ENCODE measurements around the gene GHR. TPM values are rescaled to one million over a fixed set of nuclear protein-coding genes. Genes with fewer than 3 reads are reported as not detected.

GHR gene
- total RNA-seq, 1 experiment from 2014 or later: 2.2 TPM

DNA sequence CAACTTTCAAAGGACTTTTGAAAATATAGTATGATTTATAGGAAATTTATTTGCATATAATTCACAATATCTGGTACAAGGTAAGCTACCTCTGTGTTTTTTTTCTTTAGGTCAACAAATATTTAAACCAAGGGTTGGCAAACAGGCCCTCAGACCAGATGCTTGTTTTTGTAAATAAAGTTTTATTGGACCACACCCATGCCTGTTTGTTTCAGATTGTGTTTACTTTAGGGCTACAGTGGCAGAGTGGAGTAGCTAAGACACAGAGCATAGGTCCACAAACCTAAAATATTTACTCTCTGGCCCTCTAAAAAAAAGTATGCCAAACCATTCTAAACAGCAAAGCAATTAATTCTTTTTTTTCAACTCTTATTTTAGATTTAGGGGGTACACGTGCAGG lies 213.7 kb downstream of the GHR start:
- Histone ChIP-seq H3K9me2 (replicated peaks; ENCODE audit: low read length) (no peaks in the 10 kb centered on the region), H3K4me2 (ENCODE audit: low read length) (no peak overlapping the region), H3K9ac (ENCODE audit: low read length) (no peak overlapping the region), H3K9me3 (ENCODE audit: low read length) (no peaks in the 10 kb centered on the region), H3K27ac (ENCODE audit: low read length) (no peak overlapping the region), H3K36me3 (ENCODE audit: low read depth, low read length) (no peaks in the 10 kb centered on the region), H3K4me3 (ENCODE audit: low read length) (no peak overlapping the region), H4K20me1 (ENCODE audit: low read length) (no peaks in the 10 kb centered on the region), H2AFZ (ENCODE audit: low read length) (no peak overlapping the region), H3K27me3 (ENCODE audit: low read length) (no peaks in the 10 kb centered on the region), H3K4me1 (ENCODE audit: insufficient read depth, low read length) (peaks cover 25% of the 10 kb centered on the region), H3F3A (ENCODE audit: low read length, unreplicated experiment) (peaks cover 7% of the 10 kb centered on the region), H3K79me2 (ENCODE audit: low read length) (no peaks in the 10 kb centered on the region)
- intact Hi-C loops (cut with micrococcal nuclease): loop anchor here (5.0 kb wide), 1 partner anchor 215 kb away; the partner anchor contains the start of gene GHR
- TF ChIP-seq EZH2 (IDR thresholded peaks at IDR 0.05; ENCODE audit: low read length, unreplicated experiment) (no peak), CTCF (conservative IDR thresholded peaks at IDR 0.05; ENCODE audit: low read depth, low read length) (no peak), EZH2phosphoT487 (IDR thresholded peaks at IDR 0.05; ENCODE audit: borderline replicate concordance, low read length) (no peak)
- ChIA-PET POLR2A (ENCODE audit: unreplicated experiment) (no interaction called here), CTCF (interaction anchor here (0.7 to 1.5 kb wide), 2 partner anchors 253 to 409 kb away, joined by 3 to 4 read pairs; no protein-coding TSS in a partner anchor)
- DNase-seq (peak; percentile 21), ATAC-seq (no peak)
- BruUV-seq (replicated peaks): no TSS peak

DNA sequence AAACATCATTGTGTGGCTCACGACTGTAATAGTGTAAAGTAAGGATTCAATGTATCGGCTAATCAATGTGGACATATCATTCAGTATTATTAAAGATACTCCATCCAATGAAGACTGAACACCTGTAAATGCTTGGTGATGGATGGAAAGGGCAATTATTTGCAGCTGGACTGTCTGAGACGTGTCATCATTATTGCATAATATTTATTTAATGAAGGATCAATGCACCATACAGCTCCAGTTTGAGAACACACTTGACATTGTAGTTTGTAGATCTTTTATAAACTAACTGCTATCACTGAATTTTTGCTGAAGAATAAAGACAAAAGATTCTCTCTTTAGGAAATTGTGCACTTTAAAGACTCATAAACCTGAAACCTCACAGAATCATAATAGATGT lies 215.7 kb downstream of the GHR start:
- TF ChIP-seq CTCF (conservative IDR thresholded peaks at IDR 0.05; ENCODE audit: low read depth, low read length) (no peak), EZH2 (IDR thresholded peaks at IDR 0.05; ENCODE audit: low read length, unreplicated experiment) (no peak), EZH2phosphoT487 (IDR thresholded peaks at IDR 0.05; ENCODE audit: borderline replicate concordance, low read length) (no peak)
- no peak for DNase-seq
- H3K9ac ChIP-seq (ENCODE audit: low read length): no peak overlapping the region
- no peak for ATAC-seq
- no peak overlapping the region for H2AFZ ChIP-seq (ENCODE audit: low read length)
- H3K79me2 ChIP-seq (ENCODE audit: low read length): no peaks in the 10 kb centered on the region
- H3K9me3 ChIP-seq (ENCODE audit: low read length): no peaks in the 10 kb centered on the region
- ChIA-PET POLR2A (ENCODE audit: unreplicated experiment) (no interaction called here), CTCF (no interaction called here)
- H3K36me3 ChIP-seq (ENCODE audit: low read depth, low read length): no peaks in the 10 kb centered on the region
- no peak overlapping the region for H3K27ac ChIP-seq (ENCODE audit: low read length)
- no peaks in the 10 kb centered on the region for H3K27me3 ChIP-seq (ENCODE audit: low read length)
- H3K4me1 ChIP-seq (ENCODE audit: insufficient read depth, low read length): peaks cover 30% of the 10 kb centered on the region
- H3K9me2 ChIP-seq (replicated peaks; ENCODE audit: low read length): no peaks in the 10 kb centered on the region
- no peak overlapping the region for H3K4me2 ChIP-seq (ENCODE audit: low read length)
- H4K20me1 ChIP-seq (ENCODE audit: low read length): no peaks in the 10 kb centered on the region
- peaks cover 7% of the 10 kb centered on the region for H3F3A ChIP-seq (ENCODE audit: low read length, unreplicated experiment)
- no peak overlapping the region for H3K4me3 ChIP-seq (ENCODE audit: low read length)
- BruUV-seq (replicated peaks): no TSS peak
- intact Hi-C loops (cut with micrococcal nuclease): loop anchor here (5.0 kb wide), 1 partner anchor 217 kb away; the partner anchor contains the start of gene GHR

DNA sequence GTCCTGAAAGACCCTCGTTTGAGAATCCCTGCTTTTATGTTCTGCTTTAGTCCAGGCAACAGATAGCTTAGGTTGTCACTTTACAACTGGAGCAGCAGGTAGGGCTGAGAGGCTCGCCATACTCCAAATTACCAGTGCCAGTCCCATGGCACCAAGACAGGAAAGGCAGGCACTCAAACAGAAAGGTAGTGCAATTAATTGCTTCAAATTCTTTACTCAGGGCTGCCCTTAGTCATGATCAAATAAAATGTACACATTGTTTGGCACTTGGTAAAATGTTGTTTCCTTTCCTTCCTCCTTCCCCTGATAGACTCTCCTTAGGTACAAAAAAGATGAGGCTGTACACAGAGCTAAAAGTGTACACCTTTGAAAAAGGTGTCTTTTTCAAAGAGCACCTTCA lies 217.6 kb downstream of the GHR start:
- H3K27me3 ChIP-seq (ENCODE audit: low read length): no peaks in the 10 kb centered on the region
- ChIA-PET POLR2A (ENCODE audit: unreplicated experiment) (interaction anchor here (0.6 kb wide), 1 partner anchor 1131 kb away, joined by 3 read pairs; no protein-coding TSS in a partner anchor), CTCF (interaction anchor here (0.6 kb wide), 1 partner anchor 45 kb away, joined by 3 read pairs; no protein-coding TSS in a partner anchor)
- intact Hi-C loops (cut with micrococcal nuclease): no loop called here
- no peak overlapping the region for H3K4me3 ChIP-seq (ENCODE audit: low read length)
- H3K9me2 ChIP-seq (replicated peaks; ENCODE audit: low read length): no peaks in the 10 kb centered on the region
- H3K36me3 ChIP-seq (ENCODE audit: low read depth, low read length): no peaks in the 10 kb centered on the region
- no peak overlapping the region for H2AFZ ChIP-seq (ENCODE audit: low read length)
- no peaks in the 10 kb centered on the region for H4K20me1 ChIP-seq (ENCODE audit: low read length)
- H3K4me2 ChIP-seq (ENCODE audit: low read length): peak overlapping the region; percentile 48
- TF ChIP-seq CTCF (conservative IDR thresholded peaks at IDR 0.05; ENCODE audit: low read depth, low read length) (no peak), EZH2phosphoT487 (IDR thresholded peaks at IDR 0.05; ENCODE audit: borderline replicate concordance, low read length) (no peak), EZH2 (IDR thresholded peaks at IDR 0.05; ENCODE audit: low read length, unreplicated experiment) (no peak)
- H3K4me1 ChIP-seq (ENCODE audit: insufficient read depth, low read length): peaks cover 30% of the 10 kb centered on the region
- H3K9ac ChIP-seq (ENCODE audit: low read length): peak overlapping the region; percentile 40
- DNase-seq: peak; percentile 62
- BruUV-seq (replicated peaks): no TSS peak
- H3K27ac ChIP-seq (ENCODE audit: low read length): peak overlapping the region; percentile 86
- peak; percentile 61 for ATAC-seq
- H3K79me2 ChIP-seq (ENCODE audit: low read length): no peaks in the 10 kb centered on the region
- H3F3A ChIP-seq (ENCODE audit: low read length, unreplicated experiment): peaks cover 7% of the 10 kb centered on the region
- H3K9me3 ChIP-seq (ENCODE audit: low read length): no peaks in the 10 kb centered on the region

Measured in PC-3 (cell line).